ENCODE results near the gene RHOF.

- TF ChIP-seq, protein P1, sequence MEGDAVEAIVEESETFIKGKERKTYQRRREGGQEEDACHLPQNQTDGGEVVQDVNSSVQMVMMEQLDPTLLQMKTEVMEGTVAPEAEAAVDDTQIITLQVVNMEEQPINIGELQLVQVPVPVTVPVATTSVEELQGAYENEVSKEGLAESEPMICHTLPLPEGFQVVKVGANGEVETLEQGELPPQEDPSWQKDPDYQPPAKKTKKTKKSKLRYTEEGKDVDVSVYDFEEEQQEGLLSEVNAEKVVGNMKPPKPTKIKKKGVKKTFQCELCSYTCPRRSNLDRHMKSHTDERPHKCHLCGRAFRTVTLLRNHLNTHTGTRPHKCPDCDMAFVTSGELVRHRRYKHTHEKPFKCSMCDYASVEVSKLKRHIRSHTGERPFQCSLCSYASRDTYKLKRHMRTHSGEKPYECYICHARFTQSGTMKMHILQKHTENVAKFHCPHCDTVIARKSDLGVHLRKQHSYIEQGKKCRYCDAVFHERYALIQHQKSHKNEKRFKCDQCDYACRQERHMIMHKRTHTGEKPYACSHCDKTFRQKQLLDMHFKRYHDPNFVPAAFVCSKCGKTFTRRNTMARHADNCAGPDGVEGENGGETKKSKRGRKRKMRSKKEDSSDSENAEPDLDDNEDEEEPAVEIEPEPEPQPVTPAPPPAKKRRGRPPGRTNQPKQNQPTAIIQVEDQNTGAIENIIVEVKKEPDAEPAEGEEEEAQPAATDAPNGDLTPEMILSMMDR (conservative IDR thresholded peaks at IDR 0.05; ENCODE audit: low read length), result no peak
- no peak for TF ChIP-seq EZH2phosphoT487 (IDR thresholded peaks at IDR 0.05; ENCODE audit: borderline replicate concordance, low read depth, low read length)
Measured at GRCh38 chr12:121750507-121750955, 43.0 kb downstream of the RHOF start.
